AG04449 (cell line): ENCODE results near the gene SRSF12.

Experiments used
- CTCF ChIA-PET: fragments of 350-600 bp; formaldehyde crosslinking; extraction: SDS; loops from one replicate; lab custom pipeline; 2021; ENCODE audit warnings: antibody characterized with exemption; lab: Yijun Ruan, JAX
- POLR2A ChIA-PET: fragments of 400-600, 350-600 bp; formaldehyde crosslinking; extraction: SDS; loops from one replicate; lab custom pipeline; 2020; ENCODE audit warnings: antibody characterized with exemption, inconsistent platforms; lab: Yijun Ruan, JAX
- DNase-seq: peaks from one replicate; pipeline ENCODE4 v3.0.0-alpha.2; 2010; ENCODE audit warnings: low read depth, low spot score
- H3K4me3 ChIP-seq: 2 replicates; pipeline ENCODE4 v1.5.1; 2011; ENCODE audit warnings: low read depth, mild to moderate bottlenecking, control low read depth, low read length
- TF ChIP-seq, protein P1 (sequence below): IDR thresholded peaks from one replicate; pipeline ENCODE4 v1.5.1; 2011; ENCODE audit warnings: mild to moderate bottlenecking, moderate library complexity, low read length, control low read depth, inconsistent platforms; ENCODE audit not compliant: insufficient read depth; ENCODE audit errors: missing control alignments

The SRSF12 gene

DNA sequence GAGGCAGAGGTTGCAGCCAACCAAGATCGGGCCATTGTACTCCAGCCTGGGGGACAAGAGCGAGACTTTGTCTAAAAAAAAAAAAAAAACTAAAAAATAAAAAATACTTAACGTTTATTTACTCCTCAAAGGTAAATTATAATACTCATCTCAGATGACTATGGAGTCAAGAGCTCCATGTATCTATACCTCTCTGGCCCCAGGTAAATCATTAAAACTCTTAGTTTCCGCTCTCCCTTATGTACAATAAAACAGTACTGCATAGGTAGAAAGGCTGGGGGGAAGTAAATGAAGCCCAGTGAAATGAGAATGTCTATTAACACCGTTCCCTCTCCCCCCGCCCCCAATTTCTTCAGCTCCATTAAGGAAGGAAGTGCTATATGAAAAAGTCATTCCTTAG, 1.2 kb downstream of the SRSF12 start:
- no peak for DNase-seq
- no peak overlapping the region; the same call in 1 of the 2 replicates for H3K4me3 ChIP-seq
- ChIA-PET POLR2A (no interaction called here), CTCF (interaction anchor here (1.0 to 8.3 kb wide), 3 partner anchors 31 to 134 kb away, joined by 4 to 88 read pairs (median 9); no protein-coding TSS in a partner anchor)
- TF ChIP-seq, protein P1, sequence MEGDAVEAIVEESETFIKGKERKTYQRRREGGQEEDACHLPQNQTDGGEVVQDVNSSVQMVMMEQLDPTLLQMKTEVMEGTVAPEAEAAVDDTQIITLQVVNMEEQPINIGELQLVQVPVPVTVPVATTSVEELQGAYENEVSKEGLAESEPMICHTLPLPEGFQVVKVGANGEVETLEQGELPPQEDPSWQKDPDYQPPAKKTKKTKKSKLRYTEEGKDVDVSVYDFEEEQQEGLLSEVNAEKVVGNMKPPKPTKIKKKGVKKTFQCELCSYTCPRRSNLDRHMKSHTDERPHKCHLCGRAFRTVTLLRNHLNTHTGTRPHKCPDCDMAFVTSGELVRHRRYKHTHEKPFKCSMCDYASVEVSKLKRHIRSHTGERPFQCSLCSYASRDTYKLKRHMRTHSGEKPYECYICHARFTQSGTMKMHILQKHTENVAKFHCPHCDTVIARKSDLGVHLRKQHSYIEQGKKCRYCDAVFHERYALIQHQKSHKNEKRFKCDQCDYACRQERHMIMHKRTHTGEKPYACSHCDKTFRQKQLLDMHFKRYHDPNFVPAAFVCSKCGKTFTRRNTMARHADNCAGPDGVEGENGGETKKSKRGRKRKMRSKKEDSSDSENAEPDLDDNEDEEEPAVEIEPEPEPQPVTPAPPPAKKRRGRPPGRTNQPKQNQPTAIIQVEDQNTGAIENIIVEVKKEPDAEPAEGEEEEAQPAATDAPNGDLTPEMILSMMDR = no peak

DNA sequence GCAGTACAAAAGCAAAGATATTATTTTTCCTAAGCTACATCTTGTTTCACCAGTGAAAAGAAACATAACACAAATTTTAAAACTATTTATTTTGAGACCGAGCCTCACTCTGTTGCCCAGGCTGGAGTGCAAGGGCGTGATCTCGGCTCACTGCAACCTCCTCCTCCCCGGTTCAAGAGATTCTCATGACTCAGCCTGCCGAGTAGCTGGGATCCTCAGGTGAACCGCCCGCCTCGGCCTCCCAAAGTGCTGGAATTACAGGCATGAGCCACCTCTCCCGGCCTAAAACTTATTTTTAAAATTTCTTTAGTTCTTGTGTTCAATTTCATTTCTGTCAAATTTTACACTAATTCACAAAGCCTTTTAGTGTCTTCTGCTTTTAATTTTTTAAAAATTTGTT, 5.9 kb downstream of the SRSF12 start:
- CTCF ChIA-PET = interaction anchor here (1.2 to 2.0 kb wide), 3 partner anchors 129 to 149 kb away, joined by 3 to 6 read pairs (median 3); partner anchors contain the start of gene RNGTT
- POLR2A ChIA-PET = no interaction called here
- TF ChIP-seq, protein P1 = no peak
- DNase-seq = no peak
- H3K4me3 ChIP-seq = no peak overlapping the region

GRCh38 chr6:89110284-89110683, 7.6 kb downstream of the SRSF12 start:
- TF ChIP-seq, protein P1 = no peak
- CTCF ChIA-PET = interaction anchor here (1.0 to 1.2 kb wide), 2 partner anchors 9 to 11 kb away, joined by 3 read pairs; no protein-coding TSS in a partner anchor
- H3K4me3 ChIP-seq = no peak overlapping the region
- POLR2A ChIA-PET = interaction anchor here (0.6 kb wide), 1 partner anchor 25 kb away, joined by 3 read pairs; no protein-coding TSS in a partner anchor
- no peak for DNase-seq

DNA sequence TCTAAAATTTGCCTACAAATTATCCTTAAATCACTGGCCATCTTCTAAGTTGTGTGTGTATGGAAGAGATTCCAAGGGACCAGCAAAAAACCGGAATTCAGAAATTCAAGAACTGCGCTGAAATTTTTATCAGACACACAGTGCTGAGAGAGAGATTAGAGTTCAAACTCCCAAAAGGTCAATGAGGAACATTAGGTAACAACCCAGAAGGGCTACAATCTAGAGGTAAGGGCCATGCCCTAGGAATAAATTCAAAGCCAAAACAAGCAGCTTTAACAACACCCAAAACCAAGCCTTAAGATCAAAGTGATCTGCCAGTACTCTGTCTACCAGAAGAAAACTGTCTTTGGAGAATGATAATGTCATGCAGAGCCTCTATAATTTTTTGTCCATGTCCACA, 17.8 kb downstream of the SRSF12 start:
- DNase-seq = no peak
- CTCF ChIA-PET = no interaction called here
- POLR2A ChIA-PET = no interaction called here
- H3K4me3 ChIP-seq = no peak overlapping the region
- TF ChIP-seq, protein P1 = no peak

DNA sequence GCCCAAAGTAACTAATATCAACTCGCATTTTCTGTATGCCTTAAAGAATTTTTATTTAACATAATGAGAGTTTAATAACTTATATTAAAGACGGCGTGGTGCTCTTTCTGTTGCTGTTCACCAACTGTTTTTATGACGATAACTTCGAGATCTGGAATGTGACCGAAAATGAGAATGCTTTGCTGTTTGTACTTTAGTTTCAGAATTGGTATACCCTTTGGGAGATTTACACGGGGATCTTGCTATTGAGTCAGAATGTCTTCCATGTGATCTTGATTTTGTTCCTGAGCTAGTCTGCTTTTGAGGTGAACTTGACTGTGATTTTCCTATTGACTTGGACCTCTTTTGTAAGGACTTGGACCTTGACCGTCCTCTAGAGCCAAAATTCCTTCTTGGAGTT, 19.4 kb downstream of the SRSF12 start:
- TF ChIP-seq, protein P1 = no peak
- ChIA-PET CTCF (no interaction called here), POLR2A (no interaction called here)
- DNase-seq = no peak
- H3K4me3 ChIP-seq = no peak overlapping the region

DNA sequence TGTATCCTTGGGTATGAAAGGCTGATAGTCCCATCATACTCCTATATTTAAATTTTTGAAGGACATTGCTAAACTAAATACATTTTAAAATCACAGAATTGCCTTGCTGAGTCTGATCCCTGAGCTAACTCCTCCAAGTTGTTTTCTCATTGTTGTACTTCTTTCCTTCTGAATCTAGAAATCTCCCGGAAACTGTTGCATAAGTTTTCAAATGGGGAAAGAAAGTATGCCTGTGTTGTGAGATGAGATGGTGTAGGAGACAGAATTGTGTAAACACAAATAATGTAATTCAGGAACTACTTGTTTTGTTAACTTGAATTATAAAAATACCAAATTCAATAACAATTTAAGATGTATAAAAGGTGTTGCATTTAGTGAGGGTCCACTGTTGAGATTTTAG, 30.0 kb downstream of the SRSF12 start:
- no peak overlapping the region for H3K4me3 ChIP-seq
- POLR2A ChIA-PET = interaction anchor here (1.3 kb wide), 1 partner anchor 8 kb away, joined by 3 read pairs; the partner anchor contains the start of gene PNRC1
- TF ChIP-seq, protein P1 = no peak
- CTCF ChIA-PET = interaction anchor here (1.9 kb wide), 1 partner anchor 105 kb away, joined by 7 read pairs; no protein-coding TSS in a partner anchor
- DNase-seq = no peak
